Ishikawa (cell line): ENCODE measurements around the gene VAMP8.

Experiments
- CEBPB ChIP-seq: IDR thresholded peaks from 2 replicates; pipeline ENCODE4 v1.6.1; 2012
- CREB1 ChIP-seq: IDR thresholded peaks from 2 replicates; pipeline ENCODE4 v1.6.1; 2012; ENCODE audit warnings: low read depth
- EGR1 ChIP-seq: IDR thresholded peaks from 2 replicates; pipeline ENCODE4 v1.6.1; 2012
- EP300 ChIP-seq: IDR thresholded peaks from 2 replicates; pipeline ENCODE4 v1.6.1; 2012; ENCODE audit warnings: borderline replicate concordance
- FOXM1 ChIP-seq: IDR thresholded peaks from 2 replicates; pipeline ENCODE4 v1.6.1; 2012; ENCODE audit warnings: low read depth, borderline replicate concordance
- MAX ChIP-seq: IDR thresholded peaks from 2 replicates; pipeline ENCODE4 v1.6.1; 2012
- NFIC ChIP-seq: IDR thresholded peaks from 2 replicates; pipeline ENCODE4 v1.6.1; 2012
- RAD21 ChIP-seq: IDR thresholded peaks from 2 replicates; pipeline ENCODE4 v1.6.1; 2012; ENCODE audit warnings: low read depth
- REST ChIP-seq: IDR thresholded peaks from 2 replicates; pipeline ENCODE4 v1.6.1; 2012; ENCODE audit warnings: low read depth, mild to moderate bottlenecking
- TAF1 ChIP-seq: IDR thresholded peaks from 2 replicates; pipeline ENCODE4 v1.6.1; 2012; ENCODE audit warnings: low read depth, mild to moderate bottlenecking
- TCF12 ChIP-seq: IDR thresholded peaks from 2 replicates; pipeline ENCODE4 v1.6.1; 2012; ENCODE audit warnings: low read depth
- TEAD4 ChIP-seq: IDR thresholded peaks from 2 replicates; pipeline ENCODE4 v1.6.1; 2012
- USF1 ChIP-seq: IDR thresholded peaks from 2 replicates; pipeline ENCODE4 v1.6.1; 2012
- YY1 ChIP-seq: IDR thresholded peaks from 2 replicates; pipeline ENCODE4 v1.6.1; 2012; ENCODE audit warnings: low read depth
- ZBTB7A ChIP-seq: IDR thresholded peaks from 2 replicates; pipeline ENCODE4 v1.6.1; 2012; ENCODE audit warnings: low read depth

Gene VAMP8

GRCh38 chr2:85566265-85566664 lies 11.1 kb upstream of the VAMP8 start:
- TF ChIP-seq EP300 (no peak), NFIC (no peak), TAF1 (no peak), FOXM1 (no peak), USF1 (no peak), CEBPB (no peak), TEAD4 (no peak), MAX (no peak)

- TF ChIP-seq YY1 (no peak), TCF12 (no peak), RAD21 (no peak), CREB1 (no peak), ZBTB7A (no peak)
Observed at GRCh38 chr2:85575739-85576138, 1.6 kb upstream of the VAMP8 start.

- TF ChIP-seq FOXM1 (no peak), MAX (no peak), CREB1 (no peak), REST (no peak), YY1 (no peak), EP300 (no peak), TAF1 (no peak), EGR1 (no peak), ZBTB7A (no peak), RAD21 (no peak), TEAD4 (no peak)
Observed at GRCh38 chr2:85577063-85577385, 362 bp upstream of the VAMP8 start.

GRCh38 chr2:85578243-85579180 lies 1.1 kb downstream of the VAMP8 start:
- TF ChIP-seq EGR1 (no peak), USF1 (no peak), CREB1 (no peak), TEAD4 (no peak), RAD21 (no peak), ZBTB7A (no peak), TCF12 (no peak), CEBPB (no peak), FOXM1 (no peak), REST (no peak), MAX (no peak), NFIC (no peak)

GRCh38 chr2:85579266-85579935 lies 2.0 kb downstream of the VAMP8 start:
- no peak for TF ChIP-seq TCF12
- TF ChIP-seq ZBTB7A: no peak
- TF ChIP-seq EGR1: no peak
- TF ChIP-seq FOXM1: no peak
- TF ChIP-seq NFIC: no peak
- no peak for TF ChIP-seq USF1
- no peak for TF ChIP-seq REST
